Measurements from ENCODE around the gene YIPF5.

The YIPF5 gene

GRCh38 chr5:144170276-144171024 is at the start of gene YIPF5, which contains the start of gene KCTD16:
TSS of gene YIPF5 (minus strand) at chr5:144170659. CDS start at chr5:144169955, 704 bp downstream.
TSS of gene KCTD16 (plus strand) at chr5:144170873.
- ATAC-seq, result peak; percentile 99
- no peak for TF ChIP-seq ZFP30 (CRISPR knock-in tag; IDR thresholded peaks at IDR 0.05)
- TF ChIP-seq SNAI2 (CRISPR knock-in tag; IDR thresholded peaks at IDR 0.05), result no peak
- no peak for TF ChIP-seq ISL1 (CRISPR knock-in tag; IDR thresholded peaks at IDR 0.05)
- no peak for TF ChIP-seq POU6F1 (CRISPR knock-in tag; IDR thresholded peaks at IDR 0.05; ENCODE audit: borderline replicate concordance, low read depth)
- TF ChIP-seq ZNF8 (CRISPR knock-in tag; IDR thresholded peaks at IDR 0.05), result no peak
- no peak for TF ChIP-seq ARNTL (CRISPR knock-in tag; IDR thresholded peaks at IDR 0.05; ENCODE audit: borderline replicate concordance, low read depth)
- no peak for TF ChIP-seq CSRNP3 (CRISPR knock-in tag; IDR thresholded peaks at IDR 0.05)
- TF ChIP-seq ZFP3 (CRISPR knock-in tag; IDR thresholded peaks at IDR 0.05), result no peak
- TF ChIP-seq ZC3H10 (CRISPR knock-in tag; IDR thresholded peaks at IDR 0.05), result no peak
- no peak for TF ChIP-seq TSHZ2 (CRISPR knock-in tag; IDR thresholded peaks at IDR 0.05)
- no peak for TF ChIP-seq RARB (CRISPR knock-in tag; IDR thresholded peaks at IDR 0.05)
- TF ChIP-seq BACH2 (CRISPR knock-in tag; IDR thresholded peaks at IDR 0.05; ENCODE audit: borderline replicate concordance), result no peak
- TF ChIP-seq GLIS3 (CRISPR knock-in tag; IDR thresholded peaks at IDR 0.05), result no peak
- TF ChIP-seq OSR1 (CRISPR knock-in tag; IDR thresholded peaks at IDR 0.05), result no peak
- no peak for TF ChIP-seq CREB5 (CRISPR knock-in tag; IDR thresholded peaks at IDR 0.05; ENCODE audit: low read depth)
- no peak for TF ChIP-seq CSDC2 (CRISPR knock-in tag; IDR thresholded peaks at IDR 0.05)
- no peak for TF ChIP-seq PATZ1 (CRISPR knock-in tag; IDR thresholded peaks at IDR 0.05; ENCODE audit: borderline replicate concordance)
- TF ChIP-seq ZNF70 (CRISPR knock-in tag; IDR thresholded peaks at IDR 0.05), result no peak
- no peak for TF ChIP-seq TCF4 (CRISPR knock-in tag; IDR thresholded peaks at IDR 0.05; ENCODE audit: borderline replicate concordance)

GRCh38 chr5:144219869-144220268 is 49.4 kb upstream of the YIPF5 start:
- ATAC-seq, result no peak
- TF ChIP-seq ESRRG (CRISPR knock-in tag; IDR thresholded peaks at IDR 0.05) (no peak), SNAI2 (CRISPR knock-in tag; IDR thresholded peaks at IDR 0.05) (no peak), ZNF565 (CRISPR knock-in tag; conservative IDR thresholded peaks at IDR 0.05; ENCODE audit: low read depth) (no peak), TCF4 (CRISPR knock-in tag; IDR thresholded peaks at IDR 0.05; ENCODE audit: borderline replicate concordance) (no peak), GLIS3 (CRISPR knock-in tag; IDR thresholded peaks at IDR 0.05) (no peak), ZC3H10 (CRISPR knock-in tag; IDR thresholded peaks at IDR 0.05) (no peak), PPARA (CRISPR knock-in tag; IDR thresholded peaks at IDR 0.05; ENCODE audit: borderline replicate concordance) (no peak), CSDC2 (CRISPR knock-in tag; IDR thresholded peaks at IDR 0.05) (no peak), TOX (CRISPR knock-in tag; IDR thresholded peaks at IDR 0.05; ENCODE audit: borderline replicate concordance) (no peak), POU6F1 (CRISPR knock-in tag; IDR thresholded peaks at IDR 0.05; ENCODE audit: borderline replicate concordance, low read depth) (no peak), ZFP30 (CRISPR knock-in tag; IDR thresholded peaks at IDR 0.05) (no peak), ZFP3 (CRISPR knock-in tag; IDR thresholded peaks at IDR 0.05) (no peak), TSHZ2 (CRISPR knock-in tag; IDR thresholded peaks at IDR 0.05) (no peak), ZNF70 (CRISPR knock-in tag; IDR thresholded peaks at IDR 0.05) (no peak), ZNF8 (CRISPR knock-in tag; IDR thresholded peaks at IDR 0.05) (no peak)
